NCI-H2171 (cell line): Measurements from ENCODE around the gene EHD1.
A peak's percentile ranks its signal among the peaks of the same experiment; 100 is the strongest.

Experiments
- DNase-seq: peaks from one replicate; lab custom pipeline; 2025; lab: John Stamatoyannopoulos, UW

The EHD1 gene

DNA sequence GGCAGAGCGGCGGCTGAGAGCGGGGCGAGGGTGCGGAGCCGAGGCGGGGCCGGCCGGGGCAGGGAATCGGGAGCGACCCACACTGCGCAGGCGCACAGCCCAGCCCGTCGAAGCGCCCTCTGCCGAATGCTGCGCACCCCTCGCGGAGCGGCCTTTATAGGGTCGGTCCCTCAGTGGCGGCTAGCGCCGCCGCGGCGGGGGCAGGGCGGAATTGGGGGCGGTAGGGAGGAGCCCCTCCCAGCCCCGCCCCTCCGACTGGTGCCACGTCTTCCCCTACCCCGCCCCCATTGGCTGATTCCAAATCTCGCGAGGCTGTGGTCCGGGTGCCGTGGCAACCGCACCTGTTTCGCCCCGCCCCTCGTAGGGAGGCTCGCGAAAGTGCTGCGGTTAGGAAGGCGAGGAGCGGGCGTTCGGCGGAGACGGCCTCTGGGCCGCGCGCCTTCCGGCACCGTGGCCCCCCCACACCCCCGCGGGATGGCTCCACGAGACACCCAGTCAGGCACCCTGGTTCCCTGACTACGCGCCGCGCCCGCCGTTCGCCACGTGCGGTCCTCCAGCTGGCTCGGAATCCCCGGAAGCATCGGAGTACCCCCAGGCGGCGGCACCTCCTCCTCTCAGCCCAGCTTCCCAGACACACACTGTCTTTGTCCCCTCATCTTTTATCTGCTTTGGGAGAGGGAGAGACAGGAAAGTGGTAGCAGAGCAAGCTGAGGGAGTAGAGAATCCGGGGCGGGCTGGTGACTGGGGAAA lies at the start of gene EHD1:
TSS of gene EHD1 (minus strand) at position 128 of the 750 bp plus-strand sequence. CDS start 157 bp downstream, outside the sequence.
- DNase-seq = peak; percentile 99

GRCh38 chr11:64926689-64927088 lies 48.3 kb upstream of the EHD1 start:
- no peak for DNase-seq

DNA sequence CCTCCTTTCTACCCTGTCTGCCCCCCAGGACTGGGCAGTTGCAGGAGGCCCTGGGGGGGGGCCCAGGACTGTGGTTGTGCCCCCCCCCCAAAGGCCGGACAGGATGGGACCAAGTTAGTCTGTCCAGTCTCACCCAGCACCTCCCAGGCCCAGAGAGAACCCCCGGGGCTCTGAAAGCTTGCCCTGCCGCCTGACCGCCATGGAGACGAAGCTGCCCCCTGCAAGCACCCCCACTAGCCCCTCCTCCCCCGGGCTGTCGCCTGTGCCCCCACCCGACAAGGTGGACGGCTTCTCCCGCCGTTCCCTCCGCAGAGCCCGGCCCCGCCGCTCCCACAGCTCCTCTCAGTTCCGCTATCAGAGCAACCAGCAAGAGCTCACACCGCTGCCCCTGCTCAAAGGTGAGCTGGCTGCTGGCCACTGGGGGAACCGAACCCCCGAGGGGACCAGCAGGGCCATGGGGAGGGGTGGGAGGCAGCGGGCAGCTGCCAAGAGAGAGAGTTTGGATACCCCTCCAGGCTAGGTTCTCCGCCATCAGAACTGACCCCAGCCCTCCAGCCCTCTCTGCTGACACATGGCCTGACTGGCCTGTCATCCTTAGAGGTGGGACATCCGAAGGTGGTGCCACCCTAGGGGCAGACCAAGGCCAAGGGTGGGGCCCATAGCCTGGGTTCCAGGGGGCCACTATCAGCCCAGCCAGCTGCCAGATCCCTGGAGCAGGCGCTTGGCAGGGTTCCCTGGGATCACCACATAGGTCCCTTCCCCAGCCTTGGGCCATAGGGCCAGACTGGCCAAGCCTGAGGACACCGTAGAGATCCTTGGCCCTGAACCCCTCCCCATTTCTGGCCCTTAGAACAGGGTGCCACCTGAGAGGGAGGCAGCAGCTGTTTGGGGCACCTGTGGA lies 47.4 kb upstream of the EHD1 start:
- no peak for DNase-seq

- DNase-seq = no peak
These were observed 46.5 kb upstream of the EHD1 start for GRCh38 chr11:64924910-64925284.

- DNase-seq = peak; percentile 70
These were observed 45.8 kb upstream of the EHD1 start, which contains the start of gene PPP2R5B for GRCh38 chr11:64923944-64924909. Gene PPP2R5B (plus strand): TSS chr11:64924689. CDS start chr11:64925735, 1,046 bp downstream.

DNA sequence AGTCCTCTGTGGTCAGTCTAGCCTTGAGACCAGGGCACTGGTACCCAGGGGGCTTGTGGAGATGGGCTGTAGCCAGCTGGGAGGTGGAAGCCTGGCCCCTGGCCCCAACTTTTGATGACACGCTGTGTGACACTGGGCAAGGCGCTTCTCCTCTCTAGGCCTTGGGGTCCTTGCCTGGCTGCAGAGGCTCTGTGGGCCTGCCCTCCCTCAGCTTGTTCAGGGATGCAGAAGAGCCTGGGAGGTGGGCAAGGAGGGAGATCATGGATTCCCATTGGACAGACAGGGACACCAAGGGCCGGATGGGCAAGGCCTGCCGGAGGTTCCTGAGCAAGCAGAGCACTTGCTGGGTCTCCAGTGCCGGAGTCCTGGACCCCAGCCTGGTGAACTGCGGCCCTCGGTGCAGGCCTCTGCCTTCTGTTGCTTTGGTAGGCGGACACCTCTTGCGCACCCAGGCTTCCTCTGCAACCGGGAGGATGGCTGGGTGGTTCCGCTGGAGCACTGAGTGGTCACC lies 44.8 kb upstream of the EHD1 start:
- DNase-seq = no peak

DNA sequence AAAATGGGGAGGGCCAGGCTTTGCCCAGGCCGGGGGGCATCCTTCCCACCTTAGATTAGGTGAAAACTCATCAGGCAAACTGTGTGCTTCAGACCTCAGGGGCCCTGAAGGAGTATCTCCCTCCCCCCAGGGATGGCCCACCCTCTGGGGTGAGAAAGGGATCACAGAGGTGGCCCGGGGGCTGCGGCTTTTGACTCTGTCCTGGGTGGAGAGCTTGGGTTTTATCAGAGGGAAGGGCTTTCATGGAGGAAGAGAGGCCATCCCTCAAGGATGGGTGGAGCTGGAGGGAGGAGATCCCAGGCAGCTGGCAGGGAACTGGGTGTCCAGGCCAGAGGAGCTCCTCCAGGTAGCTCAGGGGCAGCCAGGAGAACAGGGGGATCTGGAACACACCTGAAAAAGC lies 43.0 kb upstream of the EHD1 start:
- DNase-seq = no peak

- DNase-seq = no peak
These were observed 41.7 kb upstream of the EHD1 start for GRCh38 chr11:64920124-64920523.

DNA sequence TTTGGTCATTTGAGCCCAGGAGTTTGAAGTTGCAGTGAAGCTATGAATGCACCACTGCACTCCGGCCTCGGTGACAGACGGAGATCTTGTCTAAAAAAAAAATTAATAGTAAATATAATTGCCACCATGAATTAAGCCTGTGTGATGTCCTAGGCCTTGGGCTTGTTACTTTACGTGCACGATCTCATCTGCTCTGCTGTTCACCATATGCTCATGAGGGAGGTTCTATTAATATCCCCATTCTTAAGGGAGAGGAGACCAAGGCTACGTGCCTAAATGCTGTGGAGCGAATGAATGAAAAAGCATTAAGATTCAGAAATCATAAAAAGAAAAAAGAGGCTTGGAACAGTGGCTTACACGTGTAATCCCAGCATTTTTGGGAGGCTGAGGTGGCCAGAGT lies 41.2 kb upstream of the EHD1 start:
- DNase-seq = no peak

DNA sequence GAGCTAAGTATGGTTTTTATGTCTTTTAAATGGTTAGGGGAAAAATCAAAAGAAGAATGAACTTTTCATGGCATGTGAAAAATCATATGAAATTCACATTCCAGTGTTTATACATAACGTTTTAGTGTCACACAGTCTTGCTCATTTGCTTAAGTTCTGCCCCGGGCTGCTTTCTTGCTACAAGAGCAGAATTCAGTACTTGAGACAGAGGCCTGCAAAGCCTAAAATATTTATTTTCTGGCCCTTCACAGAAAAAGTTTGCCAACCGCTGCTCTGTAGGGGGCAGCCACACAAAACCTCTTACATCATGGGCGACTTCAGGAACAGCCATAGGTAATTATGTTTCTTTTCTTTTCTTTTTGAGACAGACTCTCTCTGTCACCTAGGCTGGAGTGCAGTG lies 39.6 kb upstream of the EHD1 start:
- DNase-seq = no peak

DNA sequence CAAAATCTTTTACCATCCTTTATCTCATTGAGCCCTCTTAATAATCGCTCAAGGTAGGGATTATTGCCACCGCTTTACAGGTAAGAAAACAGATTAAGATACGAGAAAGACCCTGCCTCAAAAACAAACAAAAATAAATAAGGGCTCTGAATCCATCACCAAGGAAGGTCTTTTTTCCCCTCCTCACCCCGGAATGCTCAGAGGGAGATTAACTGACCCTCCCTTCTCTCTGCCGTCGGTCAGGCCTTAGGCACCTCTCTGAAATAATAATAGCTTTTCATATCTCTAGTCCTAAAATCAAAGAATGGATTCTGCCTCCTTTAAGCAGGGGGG lies 39.2 kb upstream of the EHD1 start:
- no peak for DNase-seq

DNA sequence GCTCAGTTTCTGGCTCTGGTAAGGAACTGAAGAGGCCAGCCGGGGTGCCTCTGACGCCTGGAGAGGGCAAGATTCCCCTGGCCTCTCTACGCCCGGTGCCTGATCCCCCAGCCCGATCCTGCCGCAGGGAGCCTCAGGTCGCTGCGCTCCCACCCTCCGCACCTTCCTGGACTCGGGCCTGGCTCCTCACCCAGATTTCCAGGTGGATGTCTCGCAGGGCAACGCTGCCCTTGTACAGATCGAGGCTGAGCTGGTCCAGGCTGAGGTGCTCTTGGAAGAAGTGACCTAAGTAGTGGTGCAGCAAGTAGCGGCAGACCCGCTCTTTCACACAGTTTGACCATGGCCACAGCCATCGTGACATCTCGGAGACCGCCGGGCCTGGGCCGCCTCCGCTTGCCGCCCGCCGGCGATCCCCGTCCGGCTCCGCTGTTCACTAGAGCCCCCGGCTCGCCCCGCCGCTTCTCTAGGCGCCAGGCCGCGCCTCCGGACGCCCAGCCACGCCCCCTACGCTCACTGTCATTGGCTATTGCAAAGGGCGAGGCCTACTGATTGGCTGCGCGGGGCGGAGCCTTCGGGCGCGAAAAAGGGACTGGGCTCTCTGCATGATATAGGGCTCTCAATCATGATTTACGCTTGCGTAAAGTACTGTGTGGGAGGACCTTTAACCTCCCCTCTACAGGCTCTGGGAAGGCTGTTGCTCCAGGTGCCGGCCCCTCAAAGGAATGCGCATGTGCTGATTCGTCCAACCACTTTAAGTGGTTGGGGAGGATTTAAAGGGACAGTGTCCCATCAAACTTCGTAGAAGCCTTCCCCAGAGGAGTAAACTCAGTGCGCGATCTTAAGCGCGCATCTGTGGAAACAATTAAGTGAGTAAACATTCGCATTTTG lies 38.6 kb upstream of the EHD1 start, which contains the start of gene ATG2A:
TSS of gene ATG2A (minus strand) at position 435 of the 888 bp plus-strand sequence. CDS start at position 361, 74 bp downstream.
- DNase-seq = peak; percentile 97

GRCh38 chr11:64916040-64916774 lies 37.8 kb upstream of the EHD1 start:
- no peak for DNase-seq

DNA sequence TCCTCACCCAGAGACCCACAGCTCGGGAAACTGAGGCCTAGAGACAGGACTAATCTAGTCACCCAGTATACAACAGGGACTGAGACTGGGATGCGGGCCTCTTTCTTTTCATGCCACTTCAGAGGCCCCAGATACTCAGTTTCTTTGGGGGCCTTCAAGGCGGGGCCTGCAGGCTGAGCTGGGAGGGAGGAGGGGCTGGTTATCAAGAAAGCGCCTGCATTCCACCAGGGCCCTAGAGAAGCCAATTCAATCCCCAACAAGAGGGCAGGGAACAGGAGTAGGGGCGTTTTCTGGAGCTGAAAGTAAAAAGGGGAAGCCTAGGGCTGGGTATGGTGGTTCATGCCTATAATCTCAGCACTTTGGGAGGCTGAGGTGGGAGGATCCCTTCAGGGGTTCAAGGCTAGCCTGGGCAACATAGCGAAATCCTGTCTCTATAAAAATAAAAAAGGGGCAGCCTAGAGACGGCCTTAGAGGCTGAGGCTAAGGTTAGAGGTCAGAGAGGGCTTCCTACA lies 37.0 kb upstream of the EHD1 start:
- DNase-seq = no peak

GRCh38 chr11:64914123-64914522 lies 35.7 kb upstream of the EHD1 start:
- DNase-seq = no peak

- DNase-seq = no peak
These were observed 34.8 kb upstream of the EHD1 start for GRCh38 chr11:64913171-64913727.

GRCh38 chr11:64911689-64912088 lies 33.3 kb upstream of the EHD1 start:
- DNase-seq = no peak

GRCh38 chr11:64911142-64911541 lies 32.7 kb upstream of the EHD1 start:
- DNase-seq = no peak

GRCh38 chr11:64910451-64911093 lies 32.2 kb upstream of the EHD1 start:
- DNase-seq = no peak
